A549 (cell line): ENCODE data around the gene CCNG2.

Experiments used
- BHLHE40 ChIP-seq: IDR thresholded peaks from 2 replicates; pipeline ENCODE4 v1.6.1; 2012; ENCODE audit warnings: low read depth, low read length, inconsistent platforms
- CEBPB ChIP-seq, 2 experiments: fragments of >200 bp in 1 of 2; sonication (Bioruptor Twin) in 1 of 2; formaldehyde crosslinking in 1 of 2; IDR thresholded peaks; 2 replicates each; pipeline ENCODE4 v1.6.1; 2012 to 2016
- MAZ ChIP-seq: fragments of 150-350 bp; IDR thresholded peaks from 2 replicates; pipeline ENCODE4 v1.6.1; 2014; ENCODE audit warnings: antibody characterized with exemption, low read depth, low read length, borderline replicate concordance
- POLR2A ChIP-seq: IDR thresholded peaks from 2 replicates; pipeline ENCODE4 v1.6.1; 2012; ENCODE audit warnings: mild to moderate bottlenecking, low read length
- TF ChIP-seq, protein P1 (sequence below): fragments of >200 bp; sonication (Bioruptor Twin); formaldehyde crosslinking; IDR thresholded peaks from 3 replicates; pipeline ENCODE4 v1.5.1; 2016

DNA sequence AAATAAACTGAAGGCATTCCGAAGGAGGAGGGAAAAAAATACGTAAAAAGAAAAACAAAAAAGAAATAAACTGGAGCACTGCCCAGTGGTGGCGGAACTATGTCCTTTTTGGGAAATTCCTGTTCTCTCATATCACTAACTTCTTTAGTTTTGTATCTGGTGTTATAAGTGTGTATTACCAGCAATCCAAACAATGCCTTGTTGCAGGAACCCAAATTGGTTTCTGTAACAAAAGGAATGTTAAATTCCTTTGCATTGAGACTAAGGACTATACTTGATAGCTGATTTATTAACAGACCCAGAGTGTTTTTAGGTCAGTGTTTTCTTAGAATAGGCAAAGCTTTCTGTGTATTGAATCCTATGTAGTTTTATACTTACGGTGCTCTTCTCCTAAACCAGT, 6.6 kb downstream of the CCNG2 start:
- TF ChIP-seq, protein P1, sequence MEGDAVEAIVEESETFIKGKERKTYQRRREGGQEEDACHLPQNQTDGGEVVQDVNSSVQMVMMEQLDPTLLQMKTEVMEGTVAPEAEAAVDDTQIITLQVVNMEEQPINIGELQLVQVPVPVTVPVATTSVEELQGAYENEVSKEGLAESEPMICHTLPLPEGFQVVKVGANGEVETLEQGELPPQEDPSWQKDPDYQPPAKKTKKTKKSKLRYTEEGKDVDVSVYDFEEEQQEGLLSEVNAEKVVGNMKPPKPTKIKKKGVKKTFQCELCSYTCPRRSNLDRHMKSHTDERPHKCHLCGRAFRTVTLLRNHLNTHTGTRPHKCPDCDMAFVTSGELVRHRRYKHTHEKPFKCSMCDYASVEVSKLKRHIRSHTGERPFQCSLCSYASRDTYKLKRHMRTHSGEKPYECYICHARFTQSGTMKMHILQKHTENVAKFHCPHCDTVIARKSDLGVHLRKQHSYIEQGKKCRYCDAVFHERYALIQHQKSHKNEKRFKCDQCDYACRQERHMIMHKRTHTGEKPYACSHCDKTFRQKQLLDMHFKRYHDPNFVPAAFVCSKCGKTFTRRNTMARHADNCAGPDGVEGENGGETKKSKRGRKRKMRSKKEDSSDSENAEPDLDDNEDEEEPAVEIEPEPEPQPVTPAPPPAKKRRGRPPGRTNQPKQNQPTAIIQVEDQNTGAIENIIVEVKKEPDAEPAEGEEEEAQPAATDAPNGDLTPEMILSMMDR = no peak
- TF ChIP-seq POLR2A (no peak), BHLHE40 (no peak), MAZ (no peak), CEBPB (IDR thresholded peaks at IDR 0.05) (no peak)
